Neural cell (in vitro differentiated cells): ENCODE data around the gene SLC52A1. TPM values are rescaled to one million over a fixed set of nuclear protein-coding genes. Genes with fewer than 3 reads are reported as not detected.

Experiments
- H2AFZ ChIP-seq: fragments of 200-600, 300-800 bp; sonication (generic), shearing (Covaris generic); 2 replicates; pipeline ENCODE4 v1.6.0; 2014; ENCODE audit warnings: low read depth, mild to moderate bottlenecking, antibody characterized with exemption, low read length, moderate library complexity
- H3F3A ChIP-seq: fragments of 200-600 bp; shearing (Covaris generic); 2 replicates; pipeline ENCODE4 v1.6.1; 2016; ENCODE audit warnings: mild to moderate bottlenecking, moderate library complexity, mixed read lengths, antibody characterized with exemption, low read length; ENCODE audit not compliant: insufficient read depth, poor library complexity, severe bottlenecking
- H3K27ac ChIP-seq: fragments of 200-600, 300-800 bp; sonication (generic), shearing (Covaris generic); 2 replicates; pipeline ENCODE4 v1.5.1; 2014; ENCODE audit warnings: mild to moderate bottlenecking, low read length, moderate library complexity
- H3K27me3 ChIP-seq: fragments of 300-800, 200-600 bp; sonication (generic), shearing (Covaris generic); 2 replicates; pipeline ENCODE4 v1.6.0; 2014; ENCODE audit warnings: mild to moderate bottlenecking, low read depth, low read length, moderate library complexity; ENCODE audit not compliant: insufficient read depth
- H3K36me3 ChIP-seq: fragments of 300-800, 200-600 bp; sonication (generic), shearing (Covaris generic); 2 replicates; pipeline ENCODE4 v1.5.1; 2014; ENCODE audit warnings: mild to moderate bottlenecking, antibody characterized with exemption, low read length, moderate library complexity; ENCODE audit not compliant: insufficient read depth
- H3K4me2 ChIP-seq: fragments of 300-800, 200-600 bp; sonication (generic), shearing (Covaris generic); 2 replicates; pipeline ENCODE4 v1.6.0; 2014; ENCODE audit warnings: mild to moderate bottlenecking, low read length
- H3K4me3 ChIP-seq: fragments of 300-800, 200-600 bp; sonication (generic), shearing (Covaris generic); 2 replicates; pipeline ENCODE4 v1.5.1; 2014; ENCODE audit warnings: mild to moderate bottlenecking, low read length, moderate library complexity
- H3K79me2 ChIP-seq: fragments of 200-600 bp; shearing (Covaris generic); replicated peaks from 2 replicates; pipeline ENCODE4 v1.6.0; 2014; ENCODE audit warnings: mild to moderate bottlenecking, low read length, moderate library complexity; ENCODE audit not compliant: insufficient read depth
- H3K9ac ChIP-seq: fragments of 300-800, 200-600 bp; sonication (generic), shearing (Covaris generic); 2 replicates; pipeline ENCODE4 v1.6.1; 2016; ENCODE audit warnings: mild to moderate bottlenecking, low read length, mixed read lengths
- H3K9me2 ChIP-seq: fragments of 200-600 bp; shearing (Covaris generic); 2 replicates; pipeline ENCODE4 v1.6.1; 2016; ENCODE audit warnings: mild to moderate bottlenecking, low read length, mixed read lengths; ENCODE audit not compliant: insufficient read depth
- H3K9me3 ChIP-seq: fragments of 200-600, 300-800 bp; sonication (generic), shearing (Covaris generic); 2 replicates; pipeline ENCODE4 v1.6.1; 2016; ENCODE audit warnings: mild to moderate bottlenecking, mixed run types, low read length, moderate library complexity, mixed read lengths
- H4K20me1 ChIP-seq: fragments of 200-600 bp; shearing (Covaris generic); 2 replicates; pipeline ENCODE4 v1.6.1; 2016; ENCODE audit warnings: mild to moderate bottlenecking, mixed run types; ENCODE audit not compliant: insufficient read depth
- CTCF ChIP-seq: fragments of 450-650 bp; IDR thresholded peaks from 2 replicates; pipeline ENCODE4 v1.5.1; 2014; ENCODE audit warnings: antibody characterized with exemption, mild to moderate bottlenecking, moderate library complexity; ENCODE audit not compliant: poor library complexity, severe bottlenecking
- EP300 ChIP-seq: fragments of 450-650 bp; conservative IDR thresholded peaks from 2 replicates; pipeline ENCODE4 v1.6.1; 2014; ENCODE audit warnings: antibody characterized with exemption, mild to moderate bottlenecking, moderate library complexity; ENCODE audit not compliant: poor library complexity, severe bottlenecking
- EZH2 ChIP-seq: fragments of 200-600, 300-800 bp; shearing (Covaris generic), sonication (generic); IDR thresholded peaks from 2 replicates; pipeline ENCODE4 v1.6.1; 2014; ENCODE audit warnings: antibody characterized with exemption, low read length, borderline replicate concordance, mild to moderate bottlenecking; ENCODE audit not compliant: insufficient read depth, poor library complexity, severe bottlenecking
- MXI1 ChIP-seq: fragments of 450-650 bp; conservative IDR thresholded peaks from 2 replicates; pipeline ENCODE4 v1.6.1; 2014; ENCODE audit warnings: antibody characterized with exemption, mild to moderate bottlenecking; ENCODE audit not compliant: poor library complexity, severe bottlenecking
- POLR2AphosphoS5 ChIP-seq: IDR thresholded peaks from 2 replicates; pipeline ENCODE4 v1.6.1; 2012
- RAD21 ChIP-seq: fragments of 450-650 bp; conservative IDR thresholded peaks from 2 replicates; pipeline ENCODE4 v1.6.1; 2014; ENCODE audit warnings: antibody characterized with exemption, mild to moderate bottlenecking, moderate library complexity
- SMC3 ChIP-seq: fragments of 450-650 bp; conservative IDR thresholded peaks from 2 replicates; pipeline ENCODE4 v1.6.1; 2014; ENCODE audit warnings: antibody characterized with exemption, mild to moderate bottlenecking, moderate library complexity; ENCODE audit not compliant: poor library complexity
- TAF1 ChIP-seq: IDR thresholded peaks from 2 replicates; pipeline ENCODE4 v1.6.1; 2012; ENCODE audit warnings: low read depth
- polyA plus RNA-seq: library from polyadenylated mRNA; depleted of rRNA; stranded (reverse); fragments of >200 nt; gene quantifications from 2 replicates; pipeline ENCODE4 v1.2.3, GENCODE V29; 2014
- TF ChIP-seq, protein P1 (sequence below): IDR thresholded peaks from 2 replicates; pipeline ENCODE4 v1.6.1; 2012; ENCODE audit warnings: borderline replicate concordance

Gene SLC52A1
- polyA plus RNA-seq, 1 donor from 2014 or later = not detected

GRCh38 chr17:5065227-5065744 lies 30.1 kb upstream of the SLC52A1 start:
- Histone ChIP-seq H3K79me2 (no peaks in the 10 kb centered on the region), H3K27ac (no peak overlapping the region), H3K4me3 (no peak overlapping the region), H3K9ac (no peak overlapping the region), H3K9me3 (no peaks in the 10 kb centered on the region), H3F3A (no peaks in the 10 kb centered on the region), H3K9me2 (no peaks in the 10 kb centered on the region), H3K27me3 (no peaks in the 10 kb centered on the region), H3K4me2 (no peak overlapping the region), H2AFZ (no peak overlapping the region), H3K36me3 (no peaks in the 10 kb centered on the region), H4K20me1 (no peaks in the 10 kb centered on the region)
- no peak for TF ChIP-seq SMC3
- TF ChIP-seq TAF1 = no peak
- TF ChIP-seq EP300 = no peak
- TF ChIP-seq RAD21 = no peak
- no peak for TF ChIP-seq CTCF
- no peak for TF ChIP-seq POLR2AphosphoS5
- TF ChIP-seq, protein P1, sequence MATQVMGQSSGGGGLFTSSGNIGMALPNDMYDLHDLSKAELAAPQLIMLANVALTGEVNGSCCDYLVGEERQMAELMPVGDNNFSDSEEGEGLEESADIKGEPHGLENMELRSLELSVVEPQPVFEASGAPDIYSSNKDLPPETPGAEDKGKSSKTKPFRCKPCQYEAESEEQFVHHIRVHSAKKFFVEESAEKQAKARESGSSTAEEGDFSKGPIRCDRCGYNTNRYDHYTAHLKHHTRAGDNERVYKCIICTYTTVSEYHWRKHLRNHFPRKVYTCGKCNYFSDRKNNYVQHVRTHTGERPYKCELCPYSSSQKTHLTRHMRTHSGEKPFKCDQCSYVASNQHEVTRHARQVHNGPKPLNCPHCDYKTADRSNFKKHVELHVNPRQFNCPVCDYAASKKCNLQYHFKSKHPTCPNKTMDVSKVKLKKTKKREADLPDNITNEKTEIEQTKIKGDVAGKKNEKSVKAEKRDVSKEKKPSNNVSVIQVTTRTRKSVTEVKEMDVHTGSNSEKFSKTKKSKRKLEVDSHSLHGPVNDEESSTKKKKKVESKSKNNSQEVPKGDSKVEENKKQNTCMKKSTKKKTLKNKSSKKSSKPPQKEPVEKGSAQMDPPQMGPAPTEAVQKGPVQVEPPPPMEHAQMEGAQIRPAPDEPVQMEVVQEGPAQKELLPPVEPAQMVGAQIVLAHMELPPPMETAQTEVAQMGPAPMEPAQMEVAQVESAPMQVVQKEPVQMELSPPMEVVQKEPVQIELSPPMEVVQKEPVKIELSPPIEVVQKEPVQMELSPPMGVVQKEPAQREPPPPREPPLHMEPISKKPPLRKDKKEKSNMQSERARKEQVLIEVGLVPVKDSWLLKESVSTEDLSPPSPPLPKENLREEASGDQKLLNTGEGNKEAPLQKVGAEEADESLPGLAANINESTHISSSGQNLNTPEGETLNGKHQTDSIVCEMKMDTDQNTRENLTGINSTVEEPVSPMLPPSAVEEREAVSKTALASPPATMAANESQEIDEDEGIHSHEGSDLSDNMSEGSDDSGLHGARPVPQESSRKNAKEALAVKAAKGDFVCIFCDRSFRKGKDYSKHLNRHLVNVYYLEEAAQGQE = no peak
- no peak for TF ChIP-seq MXI1
- no peak for TF ChIP-seq EZH2

- no peak overlapping the region for H3K9ac ChIP-seq
- TF ChIP-seq EZH2 (no peak), POLR2AphosphoS5 (no peak), TAF1 (no peak), EP300 (no peak), SMC3 (no peak), CTCF (no peak), MXI1 (no peak), RAD21 (no peak)
- TF ChIP-seq, protein P1 = no peak
- H3K27ac ChIP-seq = no peak overlapping the region
- no peaks in the 10 kb centered on the region for H3K36me3 ChIP-seq
- H3K79me2 ChIP-seq = no peaks in the 10 kb centered on the region
- no peaks in the 10 kb centered on the region for H3K9me2 ChIP-seq
- H2AFZ ChIP-seq = no peak overlapping the region
- H3K27me3 ChIP-seq = no peaks in the 10 kb centered on the region
- H4K20me1 ChIP-seq = no peaks in the 10 kb centered on the region
- no peaks in the 10 kb centered on the region for H3F3A ChIP-seq
- H3K9me3 ChIP-seq = no peaks in the 10 kb centered on the region
- no peak overlapping the region for H3K4me2 ChIP-seq
- H3K4me3 ChIP-seq = no peak overlapping the region
Measured at GRCh38 chr17:5055543-5055942, 20.3 kb upstream of the SLC52A1 start.
